SK-N-SH (cell line): ENCODE results near the gene BSCL2.

ENCODE experiments used
- CHD2 ChIP-seq: fragments of 150-350 bp; IDR thresholded peaks from 2 replicates; pipeline ENCODE4 v1.6.1; 2018; ENCODE audit warnings: low read length; ENCODE audit not compliant: partially characterized antibody
- EP300 ChIP-seq, 2 experiments: IDR thresholded peaks; 2 replicates each; pipeline versions ENCODE4 v1.4.0 to v1.6.1; 2012; ENCODE audit warnings: borderline replicate concordance in 1 of 2, low read depth in 1 of 2, low read length in 1 of 2
- MAX ChIP-seq: IDR thresholded peaks from 2 replicates; pipeline ENCODE4 v1.4.0; 2012; ENCODE audit warnings: low read depth
- NRF1 ChIP-seq: IDR thresholded peaks from 2 replicates; pipeline ENCODE4 v1.6.1; 2012; ENCODE audit warnings: low read depth, mild to moderate bottlenecking, low read length
- POLR2AphosphoS5 ChIP-seq: IDR thresholded peaks from 2 replicates; pipeline ENCODE4 v1.6.1; 2012; ENCODE audit warnings: low read depth, low read length
- RAD21 ChIP-seq: IDR thresholded peaks from 2 replicates; pipeline ENCODE4 v1.6.1; 2012; ENCODE audit warnings: mild to moderate bottlenecking, low read length
- REST ChIP-seq: IDR thresholded peaks from 2 replicates; pipeline ENCODE4 v1.6.1; 2012; ENCODE audit warnings: mild to moderate bottlenecking, low read depth, low read length, moderate library complexity
- RFX5 ChIP-seq: IDR thresholded peaks from 2 replicates; pipeline ENCODE4 v1.6.1; 2012; ENCODE audit warnings: mild to moderate bottlenecking, improper control_type of control experiment, low read length
- SIN3A ChIP-seq: IDR thresholded peaks from 2 replicates; pipeline ENCODE4 v1.6.1; 2012; ENCODE audit warnings: low read depth, mild to moderate bottlenecking, low read length, moderate library complexity, borderline replicate concordance
- TCF12 ChIP-seq: IDR thresholded peaks from 2 replicates; pipeline ENCODE4 v1.4.0; 2012
- YY1 ChIP-seq: IDR thresholded peaks from 2 replicates; pipeline ENCODE4 v1.4.0; 2012; ENCODE audit warnings: low read depth, mild to moderate bottlenecking
- TF ChIP-seq, protein P1 (sequence below): fragments of 200-600 bp; sonication (generic); IDR thresholded peaks from 2 replicates; pipeline ENCODE4 v1.6.1; 2017; ENCODE audit warnings: antibody characterized with exemption, mild to moderate bottlenecking, moderate library complexity

- no peak; the same call in 1 of the 2 replicates for TF ChIP-seq RFX5
- TF ChIP-seq CHD2, result peak; percentile 66
- no peak for TF ChIP-seq TCF12
- TF ChIP-seq, protein P1, sequence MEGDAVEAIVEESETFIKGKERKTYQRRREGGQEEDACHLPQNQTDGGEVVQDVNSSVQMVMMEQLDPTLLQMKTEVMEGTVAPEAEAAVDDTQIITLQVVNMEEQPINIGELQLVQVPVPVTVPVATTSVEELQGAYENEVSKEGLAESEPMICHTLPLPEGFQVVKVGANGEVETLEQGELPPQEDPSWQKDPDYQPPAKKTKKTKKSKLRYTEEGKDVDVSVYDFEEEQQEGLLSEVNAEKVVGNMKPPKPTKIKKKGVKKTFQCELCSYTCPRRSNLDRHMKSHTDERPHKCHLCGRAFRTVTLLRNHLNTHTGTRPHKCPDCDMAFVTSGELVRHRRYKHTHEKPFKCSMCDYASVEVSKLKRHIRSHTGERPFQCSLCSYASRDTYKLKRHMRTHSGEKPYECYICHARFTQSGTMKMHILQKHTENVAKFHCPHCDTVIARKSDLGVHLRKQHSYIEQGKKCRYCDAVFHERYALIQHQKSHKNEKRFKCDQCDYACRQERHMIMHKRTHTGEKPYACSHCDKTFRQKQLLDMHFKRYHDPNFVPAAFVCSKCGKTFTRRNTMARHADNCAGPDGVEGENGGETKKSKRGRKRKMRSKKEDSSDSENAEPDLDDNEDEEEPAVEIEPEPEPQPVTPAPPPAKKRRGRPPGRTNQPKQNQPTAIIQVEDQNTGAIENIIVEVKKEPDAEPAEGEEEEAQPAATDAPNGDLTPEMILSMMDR, result no peak; the same call in 1 of the 2 replicates
- peak; percentile 54 for TF ChIP-seq YY1
- TF ChIP-seq MAX, result peak; percentile 89
- TF ChIP-seq POLR2AphosphoS5, result peak; percentile 89
- TF ChIP-seq REST, result no peak
- no peak for TF ChIP-seq RAD21
- TF ChIP-seq EP300 (IDR thresholded peaks at IDR 0.05; ENCODE audit: borderline replicate concordance in 1 of 2, low read depth in 1 of 2, low read length in 1 of 2), result no peak
- TF ChIP-seq SIN3A, result peak; percentile 80; the same call in 1 of the 2 replicates
- peak; percentile 93 for TF ChIP-seq NRF1
Measured at GRCh38 chr11:62727165-62727871, 20.1 kb upstream of the BSCL2 start, which contains the start of gene HNRNPUL2.
